ENCODE data around the gene PSRC1. TPM values are rescaled to one million over a fixed set of nuclear protein-coding genes. Genes with fewer than 3 reads are reported as not detected.

Gene PSRC1
- total and polyA plus RNA-seq, 12 donors, result 0.34 to 2.9 (median 0.73) TPM

- peaks cover 0 to 5% (median 0%) of the 10 kb centered on the region in 7 donors for H3K27me3 ChIP-seq
- no peaks in the 10 kb centered on the region for H3K36me3 ChIP-seq
- TF ChIP-seq CTCF (IDR thresholded peaks at IDR 0.05), result no peak
- H3K27ac ChIP-seq, result no peak overlapping the region
- H3K9me3 ChIP-seq, result no peaks in the 10 kb centered on the region
- ATAC-seq, result no peak
- intact Hi-C loops (cut with DNase I), result no loop called here
- 84 to 87% methylated on average over 12 of the region's 12 CpGs for WGBS, 2 donors
- H3K4me3 ChIP-seq, result no peak overlapping the region
- no peak for DNase-seq
- H3K4me1 ChIP-seq, result peaks cover 4 to 39% (median 26%) of the 10 kb centered on the region in 9 donors
These were observed 12.9 kb upstream of the PSRC1 start for GRCh38 chr1:109295712-109296415.

GRCh38 chr1:109294481-109294880 is 11.5 kb upstream of the PSRC1 start:
- Histone ChIP-seq H3K36me3 (no peaks in the 10 kb centered on the region), H3K4me3 (no peak overlapping the region), H3K9me3 (no peaks in the 10 kb centered on the region), H3K4me1 (peaks cover 4 to 30% (median 16%) of the 10 kb centered on the region in 9 donors), H3K27ac (no peak overlapping the region), H3K27me3 (peaks cover 0 to 5% (median 0%) of the 10 kb centered on the region in 7 donors)
- WGBS, 2 donors, result 68 to 71% methylated on average over 4 of the region's 4 CpGs
- no peak for DNase-seq
- ATAC-seq, result no peak
- no peak for TF ChIP-seq CTCF (IDR thresholded peaks at IDR 0.05)
- intact Hi-C loops (cut with DNase I), result no loop called here

GRCh38 chr1:109293026-109293425 is 10.1 kb upstream of the PSRC1 start:
- Histone ChIP-seq H3K36me3 (no peaks in the 10 kb centered on the region), H3K27ac (no peak overlapping the region), H3K27me3 (peaks cover 0 to 6% (median 0%) of the 10 kb centered on the region in 7 donors), H3K4me3 (no peak overlapping the region), H3K9me3 (no peaks in the 10 kb centered on the region), H3K4me1 (peaks cover 0 to 16% (median 2%) of the 10 kb centered on the region in 9 donors)
- no peak for TF ChIP-seq CTCF (IDR thresholded peaks at IDR 0.05)
- intact Hi-C loops (cut with DNase I), result no loop called here
- DNase-seq (no peak), ATAC-seq (no peak)
- WGBS, 2 donors, result 81 to 89% methylated on average over 2 of the region's 2 CpGs

GRCh38 chr1:109292364-109292763 is 9.4 kb upstream of the PSRC1 start:
- no peak overlapping the region for H3K27ac ChIP-seq
- H3K36me3 ChIP-seq, result no peaks in the 10 kb centered on the region
- 78 to 84% methylated on average over 9 of the region's 9 CpGs for WGBS, 2 donors
- no peak for TF ChIP-seq CTCF (IDR thresholded peaks at IDR 0.05)
- peaks cover 0 to 7% (median 0%) of the 10 kb centered on the region in 7 donors for H3K27me3 ChIP-seq
- ATAC-seq (no peak), DNase-seq (no peak)
- H3K4me1 ChIP-seq, result peaks cover 0 to 15% (median 0%) of the 10 kb centered on the region in 9 donors
- H3K9me3 ChIP-seq, result no peaks in the 10 kb centered on the region
- H3K4me3 ChIP-seq, result no peak overlapping the region
- intact Hi-C loops (cut with DNase I), result no loop called here

Measured in heart right ventricle (tissue), 16 donors.